H1 (cell line): ENCODE data around the gene HECTD4. TPM values are rescaled to one million over a fixed set of nuclear protein-coding genes. Genes with fewer than 3 reads are reported as not detected.

Source experiments
- CTCF ChIA-PET: fragments of 300-600 bp; sonication (Branson Sonifier 250); formaldehyde crosslinking; loops from one replicate; lab custom pipeline; 2021; ENCODE audit not compliant: partially characterized antibody; lab: Charles Lee
- POLR2A ChIA-PET: fragments of 300-600 bp; sonication (Branson Sonifier 250); formaldehyde crosslinking; loops from one replicate; lab custom pipeline; 2021; ENCODE audit warnings: inconsistent platforms; ENCODE audit not compliant: partially characterized antibody; lab: Charles Lee
- DNase-seq, 2 experiments: peaks; one replicate each; pipeline versions ENCODE4 v3.0.0 to v3.0.0-alpha.2; 2010 to 2022; ENCODE audit warnings: low spot score in 2 of 2, low read depth in 1 of 2, mixed read lengths in 1 of 2
- FAIRE-seq: peaks from 2 replicates; lab custom pipeline; 2011; peaks lifted over from hg19 to GRCh38; lab: Jason Lieb, UNC
- H2AFZ ChIP-seq: 2 replicates; pipeline ENCODE4 v1.8.1; 2012; ENCODE audit warnings: low read length, inconsistent platforms
- H2AK5ac ChIP-seq: 2 replicates; pipeline ENCODE4 v1.6.1; 2013; ENCODE audit warnings: low read depth, low read length
- H2BK120ac ChIP-seq: replicated peaks from 2 replicates; pipeline ENCODE3; 2013; ENCODE audit warnings: low read depth, low read length, inconsistent platforms
- H2BK12ac ChIP-seq: 2 replicates; pipeline ENCODE4 v1.6.1; 2013; ENCODE audit warnings: low read depth, low read length
- H2BK15ac ChIP-seq: 2 replicates; pipeline ENCODE4 v1.6.1; 2013; ENCODE audit warnings: low read length
- H2BK20ac ChIP-seq: 2 replicates; pipeline ENCODE4 v1.6.1; 2013; ENCODE audit warnings: low read length
- H2BK5ac ChIP-seq: 2 replicates; pipeline ENCODE4 v1.6.1; 2013; ENCODE audit warnings: low read depth, low read length
- H3K14ac ChIP-seq: 2 replicates; pipeline ENCODE4 v1.6.1; 2013; ENCODE audit warnings: inconsistent platforms; ENCODE audit not compliant: insufficient read length
- H3K18ac ChIP-seq: 2 replicates; pipeline ENCODE4 v1.6.1; 2013; ENCODE audit warnings: low read length; ENCODE audit errors: extremely low read depth
- H3K23ac ChIP-seq: 2 replicates; pipeline ENCODE4 v1.6.1; 2013; ENCODE audit warnings: inconsistent platforms; ENCODE audit not compliant: insufficient read length
- H3K23me2 ChIP-seq: 2 replicates; pipeline ENCODE4 v1.6.1; 2013; ENCODE audit warnings: low read depth, low read length
- H3K27ac ChIP-seq: 2 replicates; pipeline ENCODE4 v1.6.1; 2011; ENCODE audit warnings: low read depth, low read length, inconsistent platforms
- H3K27me3 ChIP-seq, 4 experiments: replicated peaks in 1 of 4; 1 replicate in 1 of 4; 2 replicates in 3 of 4; pipeline versions ENCODE4 v1.6.1 to v1.8.1; 2011 to 2013; ENCODE audit warnings: low read length in 3 of 4, mild to moderate bottlenecking in 3 of 4, inconsistent platforms in 2 of 4, mixed read lengths in 2 of 4, moderate library complexity in 1 of 4; ENCODE audit not compliant: control insufficient read depth in 3 of 4, insufficient read depth in 3 of 4; ENCODE audit errors: extremely low read depth in 1 of 4
- H3K36me3 ChIP-seq, 4 experiments: 2 replicates each; pipeline versions ENCODE4 v1.6.1 to v1.8.1; 2011 to 2013; ENCODE audit warnings: mild to moderate bottlenecking in 4 of 4, low read length in 3 of 4, moderate library complexity in 2 of 4, control low read depth in 1 of 4, inconsistent platforms in 1 of 4; ENCODE audit not compliant: insufficient read depth in 4 of 4, control insufficient read depth in 2 of 4
- H3K4ac ChIP-seq: replicated peaks from 2 replicates; pipeline ENCODE3; 2013; ENCODE audit warnings: low read length, low read depth, mixed read lengths, inconsistent platforms; ENCODE audit not compliant: insufficient read length
- H3K4me1 ChIP-seq, 4 experiments: replicated peaks in 1 of 4; 1 replicate in 1 of 4; 2 replicates in 3 of 4; pipeline versions ENCODE4 v1.6.1 to v1.8.1; 2011 to 2013; ENCODE audit warnings: low read length in 3 of 4, inconsistent platforms in 2 of 4, mixed read lengths in 1 of 4; ENCODE audit not compliant: insufficient read depth in 4 of 4, control insufficient read depth in 3 of 4
- H3K4me2 ChIP-seq, 2 experiments: 2 replicates each; pipeline versions ENCODE4 v1.6.1 to v1.8.1; 2011 to 2013; ENCODE audit warnings: low read depth in 2 of 2, low read length in 2 of 2, control low read depth in 1 of 2, inconsistent platforms in 1 of 2, mild to moderate bottlenecking in 1 of 2; ENCODE audit not compliant: insufficient read depth in 1 of 2
- H3K4me3 ChIP-seq, 4 experiments: fragments of 200-600, 300-600 bp in 1 of 4; sonication (generic), shearing (Covaris generic), sonication (Bioruptor Twin) in 1 of 4; 2 replicates each; pipeline versions ENCODE4 v1.5.1 to v1.8.1; 2011 to 2016; ENCODE audit warnings: low read length in 4 of 4, low read depth in 3 of 4, control low read depth in 2 of 4, inconsistent platforms in 2 of 4, mild to moderate bottlenecking in 2 of 4, mixed read lengths in 1 of 4, moderate library complexity in 1 of 4; ENCODE audit not compliant: insufficient read depth in 2 of 4; ENCODE audit errors: extremely low read depth in 1 of 4
- H3K56ac ChIP-seq: replicated peaks from 2 replicates; pipeline ENCODE3; 2013; ENCODE audit warnings: low read depth, mild to moderate bottlenecking, mixed read lengths, low read length, inconsistent platforms; ENCODE audit not compliant: insufficient read length
- H3K79me1 ChIP-seq: 2 replicates; pipeline ENCODE4 v1.6.1; 2013; ENCODE audit warnings: low read depth, low read length, control low read depth
- H3K79me2 ChIP-seq, 2 experiments: 2 replicates each; pipeline versions ENCODE4 v1.6.1 to v1.8.1; 2012 to 2013; ENCODE audit warnings: low read length in 2 of 2, mild to moderate bottlenecking in 2 of 2, inconsistent platforms in 1 of 2; ENCODE audit not compliant: insufficient read depth in 2 of 2, control insufficient read depth in 1 of 2
- H3K9ac ChIP-seq, 4 experiments: replicated peaks in 1 of 4; 1 replicate in 1 of 4; 2 replicates in 3 of 4; pipeline versions ENCODE4 v1.6.1 to v1.8.1; 2011 to 2013; ENCODE audit warnings: low read depth in 3 of 4, low read length in 3 of 4, control low read depth in 2 of 4, mild to moderate bottlenecking in 2 of 4, moderate library complexity in 2 of 4, inconsistent platforms in 1 of 4; ENCODE audit errors: extremely low read depth in 1 of 4
- H3K9me3 ChIP-seq, 2 experiments: 2 replicates each; pipeline versions ENCODE4 v1.6.1 to v1.8.1; 2012 to 2013; ENCODE audit warnings: mild to moderate bottlenecking in 2 of 2, moderate library complexity in 2 of 2, control low read depth in 1 of 2, inconsistent platforms in 1 of 2, low read depth in 1 of 2, low read length in 1 of 2, mixed read lengths in 1 of 2; ENCODE audit not compliant: insufficient read depth in 2 of 2
- H4K20me1 ChIP-seq, 2 experiments: replicated peaks in 1 of 2; 2 replicates each; pipeline versions ENCODE3 to v1.8.1; 2011 to 2013; ENCODE audit warnings: inconsistent platforms in 2 of 2, low read length in 2 of 2, mild to moderate bottlenecking in 1 of 2; ENCODE audit not compliant: insufficient read depth in 2 of 2, control insufficient read depth in 1 of 2
- H4K5ac ChIP-seq: 2 replicates; pipeline ENCODE4 v1.6.1; 2013; ENCODE audit warnings: low read length, low read depth, mixed read lengths, inconsistent platforms; ENCODE audit not compliant: insufficient read length
- H4K8ac ChIP-seq: 2 replicates; pipeline ENCODE4 v1.8.0; 2013; ENCODE audit warnings: mild to moderate bottlenecking, moderate library complexity, low read length, inconsistent platforms; ENCODE audit not compliant: insufficient read depth; ENCODE audit errors: extremely low read depth
- H4K91ac ChIP-seq: replicated peaks from 2 replicates; pipeline ENCODE3; 2013; ENCODE audit warnings: low read length, mixed read lengths, inconsistent platforms; ENCODE audit not compliant: insufficient read length
- KDM5A ChIP-seq: fragments of 200-600 bp; IDR thresholded peaks from 2 replicates; pipeline ENCODE4 v1.7.1; 2012; ENCODE audit warnings: mild to moderate bottlenecking, low read length, inconsistent platforms, mixed read lengths
- RNF2 ChIP-seq: fragments of 200-900, 300-1000 bp; sonication (generic); IDR thresholded peaks from 2 replicates; pipeline ENCODE4 v1.7.1; 2016; ENCODE audit warnings: borderline replicate concordance, low read depth, mild to moderate bottlenecking, antibody characterized with exemption, low read length; ENCODE audit not compliant: poor library complexity, severe bottlenecking; ENCODE audit errors: missing control alignments
- TCF12 ChIP-seq: IDR thresholded peaks from 2 replicates; pipeline ENCODE4 v1.6.1; 2011; ENCODE audit warnings: low read depth, mild to moderate bottlenecking, low read length
- WGBS, 2 experiments: shearing (Covaris generic) in 1 of 2; methylation state at CpG; one replicate each; pipeline versions ENCODE4 v1.1.6 to v1.1.7; 2013 to 2015; ENCODE audit warnings: low lambda C conversion rate in 2 of 2, mixed read lengths in 2 of 2, inconsistent platforms in 1 of 2, low coverage in 1 of 2, missing lambda C conversion rate in 1 of 2; ENCODE audit not compliant: insufficient replicate concordance in 2 of 2, insufficient coverage in 1 of 2, insufficient read length in 1 of 2; ENCODE audit errors: extremely low coverage in 1 of 2, missing lambda C conversion rate in 1 of 2; 5-methylcytosine and 5-hydroxymethylcytosine counted together
- polyA plus RNA-seq, 7 experiments: library from polyadenylated mRNA; depleted of rRNA in 3 of 7; stranded (reverse) in 5 of 7; unstranded in 2 of 7; fragments of >200 nt in 5 of 7; fragments of 200-250 nt in 2 of 7; gene quantifications; 1 replicate in 5 of 7; 2 replicates in 1 of 7; 4 replicates in 1 of 7; pipeline versions ENCODE4 v1.2.1 to v1.2.3, GENCODE V29; 2011 to 2013; ENCODE audit warnings: missing spikeins in 2 of 7, mixed read lengths in 2 of 7
- total RNA-seq: library from RNA; stranded (reverse); fragmentation: NEBNext Ultra II Directional; extraction: Animal tissue kit (Norgen Biotek cat#: 25700); gene quantifications from 2 replicates; pipeline ENCODE4 v1.2.1, GENCODE V29; 2021

Gene HECTD4
- total and polyA plus RNA-seq, 2 of the 8 experiments (the other 6 are each of a cell fraction or from before 2014, with no cell fraction given), result 6.5 to 33.7 TPM

- H3K23ac ChIP-seq, result no peak overlapping the region
- no peaks in the 10 kb centered on the region; a peak in 2 of 8 replicates for H3K36me3 ChIP-seq
- 0 out of 2 replicates have a peak overlapping the region, but pooled peaks have one; percentile 7 for H3K18ac ChIP-seq
- no peak overlapping the region for H3K56ac ChIP-seq
- H2BK120ac ChIP-seq, result no peak overlapping the region
- TF ChIP-seq KDM5A (no peak), RNF2 (no peak), TCF12 (no peak)
- no peak overlapping the region for H4K91ac ChIP-seq
- H4K8ac ChIP-seq, result no peak overlapping the region
- H2BK15ac ChIP-seq, result no peak overlapping the region
- no peak overlapping the region for H3K4me2 ChIP-seq
- H3K27me3 ChIP-seq, result no peaks in the 10 kb centered on the region
- no peaks in the 10 kb centered on the region for H4K20me1 ChIP-seq
- H3K27ac ChIP-seq, result no peak overlapping the region
- H2BK5ac ChIP-seq, result no peak overlapping the region
- H2AK5ac ChIP-seq, result no peak overlapping the region
- H3K4me3 ChIP-seq, result no peak overlapping the region
- CTCF ChIA-PET, result interaction anchor here (1.2 to 1.3 kb wide), 2 partner anchors 9 to 10 kb away, joined by 3 read pairs; no protein-coding TSS in a partner anchor
- H4K5ac ChIP-seq, result no peak overlapping the region
- no peak overlapping the region for H3K9ac ChIP-seq
- POLR2A ChIA-PET, result interaction anchor here (0.6 to 1.7 kb wide), 4 partner anchors 9 to 472 kb away, joined by 3 to 5 read pairs (median 3); no protein-coding TSS in a partner anchor
- H2AFZ ChIP-seq, result no peak overlapping the region
- no peaks in the 10 kb centered on the region; a peak in 1 of 7 replicates for H3K4me1 ChIP-seq
- no peaks in the 10 kb centered on the region for H3K9me3 ChIP-seq
- H2BK12ac ChIP-seq, result no peak overlapping the region
- no peak overlapping the region for H3K4ac ChIP-seq
- FAIRE-seq (no peak), DNase-seq (no peak)
- no peak overlapping the region for H2BK20ac ChIP-seq
- no peaks in the 10 kb centered on the region for H3K79me2 ChIP-seq
- H3K14ac ChIP-seq, result no peak overlapping the region
- H3K79me1 ChIP-seq, result no peaks in the 10 kb centered on the region; the same call in 1 of the 2 replicates
- WGBS, 2 experiments, result 90% methylated on average over 8 of the region's 8 CpGs; no CpG with 5 or more reads in 1 of the 2 experiments
- H3K23me2 ChIP-seq, result no peaks in the 10 kb centered on the region
Observed at GRCh38 chr12:112168561-112168971, 213.7 kb downstream of the HECTD4 start.
